Transverse colon (tissue), 4 donors: Measurements from ENCODE around the gene WDR86. TPM values are rescaled to one million over a fixed set of nuclear protein-coding genes. Genes with fewer than 3 reads are reported as not detected.
A peak's percentile ranks its signal among the peaks of the same experiment; 100 is the strongest.

Experiments
- DNase-seq: peaks from one replicate; pipeline ENCODE4 v3.0.0-alpha.2; 2019
- H3K27ac ChIP-seq, 4 donors: fragments of 200-600 bp; sonication (generic); 2 replicates each; pipeline ENCODE4 v1.5.1; 2016 to 2018; ENCODE audit warnings: inconsistent platforms in 4 of 4
- H3K27me3 ChIP-seq: fragments of 200-600 bp; sonication (generic); 2 replicates; pipeline ENCODE4 v1.5.1; 2017; ENCODE audit warnings: inconsistent platforms
- H3K36me3 ChIP-seq, 4 donors: fragments of 200-600 bp; sonication (generic); 2 replicates each; pipeline ENCODE4 v1.5.1; 2017 to 2019; ENCODE audit warnings: inconsistent platforms in 4 of 4
- H3K4me1 ChIP-seq, 4 donors: fragments of 200-600 bp; sonication (generic); 2 replicates each; pipeline ENCODE4 v1.5.1; 2017 to 2020; ENCODE audit warnings: inconsistent platforms in 4 of 4
- H3K4me3 ChIP-seq, 4 donors: fragments of 200-600 bp; sonication (generic); 1 replicate in 1 of 4; 2 replicates in 3 of 4; pipeline versions ENCODE4 v1.5.1 to v1.6.1; 2017 to 2019; ENCODE audit warnings: inconsistent platforms in 4 of 4
- H3K9me3 ChIP-seq, 2 donors: fragments of 200-600 bp; sonication (generic); 2 replicates each; pipeline ENCODE4 v1.5.1; 2017 to 2019; ENCODE audit warnings: inconsistent platforms in 2 of 2
- CTCF ChIP-seq, 5 experiments: fragments of 200-600 bp in 3 of 5; fragments of 450-650 bp in 2 of 5; sonication (generic) in 3 of 5; IDR thresholded peaks; 1 replicate in 2 of 5; 2 replicates in 3 of 5; pipeline ENCODE4 v1.5.1; 2016 to 2017; ENCODE audit warnings: antibody characterized with exemption in 5 of 5, inconsistent platforms in 3 of 5, mild to moderate bottlenecking in 2 of 5, moderate library complexity in 1 of 5
- EP300 ChIP-seq: sonication (generic); formaldehyde crosslinking; IDR thresholded peaks from one replicate; pipeline ENCODE4 v1.6.1; 2017; ENCODE audit warnings: antibody characterized with exemption, low read depth
- POLR2A ChIP-seq: fragments of 450-650 bp; IDR thresholded peaks from one replicate; pipeline ENCODE4 v1.6.1; 2016; ENCODE audit warnings: antibody characterized with exemption, mild to moderate bottlenecking, moderate library complexity
- POLR2AphosphoS5 ChIP-seq, 3 donors: sonication (generic); formaldehyde crosslinking; IDR thresholded peaks; one replicate each; pipeline ENCODE4 v1.6.1; 2016; ENCODE audit warnings: antibody characterized with exemption in 3 of 3
- WGBS, 2 donors: methylation state at CpG; one replicate each; pipeline ENCODE4 v1.1.5; 2018; ENCODE audit warnings: low coverage in 1 of 2; 5-methylcytosine and 5-hydroxymethylcytosine counted together
- in situ Hi-C, 4 donors: fragments of 200-750 bp; cut with MboI; loops; one replicate each; pipeline versions ENCODE4 v1.15.0 to v1.15.1; 2017; ENCODE audit warnings: low sequenced_read_pairs in 3 of 4, low pct_ligation_motif_present in 1 of 4, low pct_unique_long_range_greater_than_20kb in 1 of 4
- intact Hi-C: fragments of 100-400 bp; cut with DNase I; formaldehyde crosslinking; loops from one replicate; pipeline ENCODE4 v1.15.1; 2023; ENCODE audit warnings: low total_unique reads
- total RNA-seq, 4 donors: library from RNA; depleted of rRNA; stranded (reverse); fragments of >200 nt; gene quantifications; one replicate each; pipeline ENCODE4 v1.1.0, GENCODE V29; 2016

Gene WDR86
- total RNA-seq, 4 donors from 2014 or later: 2.8 to 33.3 (median 7.1) TPM

GRCh38 chr7:151452680-151453325 is 43.0 kb upstream of the WDR86 start:
- in situ Hi-C loops (loop anchor here in 1 of 4 donors (25.0 kb wide), 1 partner anchor 284 kb away; no protein-coding TSS in a partner anchor), intact Hi-C loops (no loop called here)
- Histone ChIP-seq H3K4me1 (peaks cover 0 to 11% (median 6%) of the 10 kb centered on the region in 4 donors), H3K36me3 (no peaks in the 10 kb centered on the region), H3K27me3 (no peaks in the 10 kb centered on the region), H3K9me3 (no peaks in the 10 kb centered on the region), H3K27ac (no peak overlapping the region), H3K4me3 (no peak overlapping the region)
- 81 to 85% methylated on average over 9 to 13 of the region's 15 CpGs for WGBS, 2 donors
- DNase-seq: peak; percentile 6
- TF ChIP-seq POLR2A (no peak), POLR2AphosphoS5 (IDR thresholded peaks at IDR 0.05) (no peak), CTCF (IDR thresholded peaks at IDR 0.05) (no peak), EP300 (no peak)

GRCh38 chr7:151451626-151452571 is 42.1 kb upstream of the WDR86 start:
- no peaks in the 10 kb centered on the region for H3K27me3 ChIP-seq
- peak; percentile 5 for DNase-seq
- 80 to 100% methylated on average over 2 to 23 of the region's 23 CpGs for WGBS, 2 donors
- H3K27ac ChIP-seq: no peak overlapping the region
- no peak for TF ChIP-seq POLR2AphosphoS5 (IDR thresholded peaks at IDR 0.05)
- no peak for TF ChIP-seq CTCF (IDR thresholded peaks at IDR 0.05)
- TF ChIP-seq EP300: no peak
- TF ChIP-seq POLR2A: no peak
- in situ Hi-C loops: loop anchor here in 1 of 4 donors (25.0 kb wide), 1 partner anchor 285 kb away; no protein-coding TSS in a partner anchor
- intact Hi-C loops: no loop called here
- H3K4me1 ChIP-seq: peaks cover 0 to 11% (median 7%) of the 10 kb centered on the region in 4 donors
- H3K36me3 ChIP-seq: no peaks in the 10 kb centered on the region
- H3K4me3 ChIP-seq: no peak overlapping the region
- H3K9me3 ChIP-seq: no peaks in the 10 kb centered on the region

GRCh38 chr7:151451156-151451555 is 41.3 kb upstream of the WDR86 start:
- 85 to 100% methylated on average over 1 to 5 of the region's 5 CpGs for WGBS, 2 donors
- TF ChIP-seq CTCF (IDR thresholded peaks at IDR 0.05) (no peak), POLR2A (no peak), EP300 (no peak)
- Histone ChIP-seq H3K27me3 (no peaks in the 10 kb centered on the region), H3K27ac (no peak overlapping the region), H3K9me3 (no peaks in the 10 kb centered on the region), H3K4me3 (no peak overlapping the region), H3K4me1 (peaks cover 0 to 11% (median 7%) of the 10 kb centered on the region in 4 donors), H3K36me3 (no peaks in the 10 kb centered on the region)
- in situ Hi-C loops (loop anchor here in 1 of 4 donors (25.0 kb wide), 1 partner anchor 286 kb away; no protein-coding TSS in a partner anchor), intact Hi-C loops (no loop called here)
- peak; percentile 3 for DNase-seq

- Histone ChIP-seq H3K27ac (no peak overlapping the region), H3K4me3 (no peak overlapping the region), H3K9me3 (no peaks in the 10 kb centered on the region), H3K4me1 (peaks cover 0 to 11% (median 7%) of the 10 kb centered on the region in 4 donors), H3K36me3 (no peaks in the 10 kb centered on the region), H3K27me3 (no peaks in the 10 kb centered on the region)
- no peak for DNase-seq
- no peak for TF ChIP-seq POLR2AphosphoS5 (IDR thresholded peaks at IDR 0.05)
- TF ChIP-seq CTCF (IDR thresholded peaks at IDR 0.05): no peak
- TF ChIP-seq EP300: no peak
- TF ChIP-seq POLR2A: no peak
- in situ Hi-C loops: loop anchor here (5.0 to 25.0 kb wide), 3 partner anchors 83 to 287 kb away; no protein-coding TSS in a partner anchor
- intact Hi-C loops: loop anchor here (5.0 kb wide), 1 partner anchor 83 kb away; no protein-coding TSS in a partner anchor
- 88 to 89% methylated on average over 9 of the region's 9 CpGs for WGBS, 2 donors
Measured at GRCh38 chr7:151449990-151450389, 40.2 kb upstream of the WDR86 start.
